RWPE2 (cell line): ENCODE data around the gene LIFR.
"Not testable (repeated sequence)": the region's sequence is repeated elsewhere in the genome, so short reads cannot be mapped to it uniquely, and the experiment has no call there.

Experiments used
- ATAC-seq: fragments of 200-7000 bp; cut with Tn5 transposase; 3 replicates; pipeline ENCODE4 v1.9.1; 2021; ENCODE audit warnings: low read depth
- DNase-seq: peaks from one replicate; pipeline ENCODE4 v3.0.0-alpha.2; 2020; ENCODE audit warnings: low spot score
- H3K27ac ChIP-seq: fragments of 450-650 bp; 2 replicates; pipeline ENCODE4 v1.5.1; 2017; ENCODE audit warnings: mild to moderate bottlenecking; ENCODE audit not compliant: poor library complexity, severe bottlenecking
- H3K27me3 ChIP-seq: fragments of 250-450 bp; sonication (Bioruptor Pico); 2 replicates; pipeline ENCODE4 v1.5.1; 2021; ENCODE audit warnings: mild to moderate bottlenecking, moderate library complexity; ENCODE audit not compliant: insufficient read depth, poor library complexity, severe bottlenecking
- H3K36me3 ChIP-seq: fragments of 250-450 bp; sonication (Bioruptor Pico); 2 replicates; pipeline ENCODE4 v1.5.1; 2020; ENCODE audit warnings: low read depth, mild to moderate bottlenecking, moderate library complexity
- H3K4me1 ChIP-seq: fragments of 250-450 bp; sonication (Bioruptor Pico); 2 replicates; pipeline ENCODE4 v1.5.1; 2021; ENCODE audit warnings: mild to moderate bottlenecking, moderate library complexity; ENCODE audit not compliant: insufficient read depth, poor library complexity, severe bottlenecking
- H3K4me3 ChIP-seq: fragments of 250-450 bp; sonication (Bioruptor Pico); 2 replicates; pipeline ENCODE4 v1.5.1; 2021; ENCODE audit warnings: mild to moderate bottlenecking, moderate library complexity; ENCODE audit not compliant: severe bottlenecking
- H3K9me3 ChIP-seq: fragments of 250-450 bp; sonication (Bioruptor Pico); 2 replicates; pipeline ENCODE4 v1.5.1; 2021; ENCODE audit warnings: mild to moderate bottlenecking, moderate library complexity; ENCODE audit not compliant: severe bottlenecking
- CTCF ChIP-seq: fragments of 450-650 bp; IDR thresholded peaks from one replicate; pipeline ENCODE4 v1.5.1; 2017; ENCODE audit warnings: mild to moderate bottlenecking, moderate library complexity; ENCODE audit not compliant: poor library complexity, severe bottlenecking

LIFR gene

GRCh38 chr5:38528162-38528703 is 28.2 kb downstream of the LIFR start:
- no peak overlapping the region for H3K4me3 ChIP-seq
- ATAC-seq (no peak), DNase-seq (no peak)
- H3K36me3 ChIP-seq = no peaks in the 10 kb centered on the region
- H3K9me3 ChIP-seq = peaks cover 3% of the 10 kb centered on the region
- no peak for TF ChIP-seq CTCF
- H3K27me3 ChIP-seq = no peaks in the 10 kb centered on the region
- H3K4me1 ChIP-seq = no peaks in the 10 kb centered on the region
- H3K27ac ChIP-seq = no peak overlapping the region

- H3K4me3 ChIP-seq = no peak overlapping the region
- no peak for DNase-seq
Measured at GRCh38 chr5:38527475-38527874, 29.0 kb downstream of the LIFR start.

DNA sequence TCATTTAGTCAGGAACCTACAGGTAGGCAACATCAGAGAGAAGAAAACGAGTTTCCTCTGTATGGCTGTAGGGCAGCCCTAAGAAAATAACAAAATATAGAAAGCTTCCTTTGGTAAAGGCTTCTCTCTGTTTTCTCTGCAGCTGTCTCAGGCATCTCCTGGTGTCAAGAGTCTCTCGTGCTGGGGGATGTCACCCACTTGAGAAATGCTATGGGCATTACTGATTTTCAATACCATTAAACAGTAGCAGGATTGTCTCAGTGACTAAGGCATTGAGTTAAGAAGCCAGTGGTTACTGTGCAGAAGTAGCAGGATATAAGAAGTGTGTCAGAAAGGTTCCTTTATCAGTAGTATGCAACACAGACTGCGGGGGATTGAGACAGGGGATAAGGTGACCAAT is 32.4 kb downstream of the LIFR start:
- H3K36me3 ChIP-seq = no peaks in the 10 kb centered on the region
- no peaks in the 10 kb centered on the region for H3K9me3 ChIP-seq
- no peaks in the 10 kb centered on the region for H3K27me3 ChIP-seq
- H3K4me3 ChIP-seq = no peak overlapping the region
- TF ChIP-seq CTCF = no peak
- ATAC-seq (no peak), DNase-seq (no peak)
- no peaks in the 10 kb centered on the region for H3K4me1 ChIP-seq
- H3K27ac ChIP-seq = no peak overlapping the region

More at GRCh38 chr5:38527475-38527874, 29.0 kb downstream of the LIFR start:
- Histone ChIP-seq H3K9me3 (peaks cover 3% of the 10 kb centered on the region), H3K4me1 (no peaks in the 10 kb centered on the region), H3K36me3 (no peaks in the 10 kb centered on the region), H3K27ac (no peak overlapping the region), H3K27me3 (no peaks in the 10 kb centered on the region)
- no peak for TF ChIP-seq CTCF
- no peak for ATAC-seq

- H3K27ac ChIP-seq = no peak overlapping the region
- no peaks in the 10 kb centered on the region for H3K4me1 ChIP-seq
- H3K27me3 ChIP-seq = no peaks in the 10 kb centered on the region
- TF ChIP-seq CTCF = no peak
- no peak overlapping the region for H3K4me3 ChIP-seq
- no peaks in the 10 kb centered on the region for H3K36me3 ChIP-seq
- DNase-seq (no peak), ATAC-seq (no peak)
- H3K9me3 ChIP-seq = no peaks in the 10 kb centered on the region
Measured at GRCh38 chr5:38519476-38519875, 37.0 kb downstream of the LIFR start.

- Histone ChIP-seq H3K27me3 (no peaks in the 10 kb centered on the region), H3K9me3 (no peaks in the 10 kb centered on the region), H3K4me3 (no peak overlapping the region), H3K4me1 (no peaks in the 10 kb centered on the region), H3K36me3 (no peaks in the 10 kb centered on the region), H3K27ac (no peak overlapping the region)
- TF ChIP-seq CTCF = no peak
- no peak for DNase-seq
- ATAC-seq = no peak
Measured at GRCh38 chr5:38518341-38518740, 38.1 kb downstream of the LIFR start.

DNA sequence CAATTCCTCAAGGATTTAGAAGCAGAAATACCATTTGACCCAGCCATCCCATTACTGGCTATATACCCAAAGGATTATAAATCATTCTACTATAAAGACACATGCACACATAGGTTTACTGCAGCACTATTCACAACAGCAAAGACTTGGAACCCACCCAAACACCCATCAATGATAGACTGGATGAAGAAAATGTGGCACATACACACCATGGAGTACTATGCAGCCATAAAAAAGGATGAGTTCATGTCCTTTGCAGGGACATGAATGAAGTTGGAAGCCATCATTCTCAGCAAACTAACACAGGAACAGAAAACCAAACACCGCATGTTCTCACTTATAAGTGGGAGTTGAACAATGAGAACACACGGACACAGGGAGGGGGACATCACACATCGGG is 39.8 kb downstream of the LIFR start:
- H3K9me3 ChIP-seq, H3K4me3 ChIP-seq, H3K36me3 ChIP-seq, H3K27ac ChIP-seq, H3K27me3 ChIP-seq, DNase-seq, H3K4me1 ChIP-seq, ATAC-seq: not testable (repeated sequence)
